GM18502 (cell line): ENCODE data around the gene OR10H4.
"Not testable (repeated sequence)": the region's sequence is repeated elsewhere in the genome, so short reads cannot be mapped to it uniquely, and the experiment has no call there.

Experiments
- ATAC-seq: cut with Tn5 transposase; IDR thresholded peaks from one replicate; pipeline ENCODE4 v1.9.1; 2021; ENCODE audit warnings: mild to moderate bottlenecking; ENCODE audit not compliant: unreplicated experiment, poor library complexity

Gene OR10H4

DNA sequence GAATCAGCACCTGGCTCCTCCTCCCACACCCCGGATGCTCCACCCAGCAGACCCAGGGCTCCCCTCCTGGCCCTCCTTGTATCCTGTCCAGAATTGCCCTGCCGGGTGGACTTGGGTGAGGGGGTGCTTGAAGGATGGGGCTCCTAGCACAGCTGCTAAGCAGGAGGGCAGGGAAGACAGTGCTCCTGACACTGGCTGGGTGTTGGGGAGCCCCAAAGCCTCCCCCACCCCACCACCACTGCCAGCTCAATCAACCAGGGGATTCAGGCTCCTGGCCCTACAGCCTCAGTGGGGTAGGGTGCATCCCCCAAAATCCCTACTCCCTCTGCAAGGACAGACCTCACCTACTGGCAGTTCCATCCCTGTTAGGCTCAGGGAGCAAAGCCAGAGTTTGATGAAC, 11.9 kb upstream of the OR10H4 start:
- no peak for ATAC-seq

DNA sequence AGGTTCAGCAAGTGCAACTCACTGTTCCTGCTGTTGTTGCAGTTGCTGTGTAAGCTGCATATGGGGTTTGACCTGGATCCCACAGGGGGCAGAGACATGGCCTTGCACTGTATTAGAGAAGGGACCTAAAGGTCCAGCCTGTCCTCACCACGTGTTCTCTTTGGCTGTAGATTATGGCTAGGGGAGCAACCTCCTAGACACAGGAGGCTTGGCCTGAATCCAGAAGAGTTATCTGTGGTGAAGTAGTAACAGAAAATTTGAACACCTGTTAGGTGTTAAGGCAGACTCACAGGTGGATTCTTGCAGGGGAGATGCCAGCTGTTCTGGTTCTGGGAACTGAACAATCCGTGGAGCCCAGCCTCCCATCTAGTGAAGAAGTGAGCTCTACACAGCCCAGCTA, 11.0 kb upstream of the OR10H4 start:
- ATAC-seq: no peak

DNA sequence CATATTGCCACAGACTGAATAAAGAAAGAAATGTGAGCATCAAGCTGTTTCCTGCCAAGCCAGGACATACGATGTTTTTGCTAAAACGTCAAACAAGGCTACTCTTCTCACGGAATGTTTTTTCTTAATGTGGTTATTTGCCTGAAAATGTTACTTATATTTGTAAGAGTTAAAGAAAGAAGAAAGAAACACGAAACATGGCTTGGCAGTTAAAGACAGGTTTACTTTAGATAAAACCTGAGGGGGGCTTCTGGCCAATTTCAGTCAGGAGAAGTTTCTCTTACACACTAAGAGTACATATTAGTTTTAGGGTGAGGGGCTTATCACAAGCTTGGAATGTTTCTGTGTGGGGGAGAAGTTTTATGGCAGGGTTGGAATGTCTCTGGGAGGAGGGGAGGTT, 4.4 kb upstream of the OR10H4 start:
- no peak for ATAC-seq

DNA sequence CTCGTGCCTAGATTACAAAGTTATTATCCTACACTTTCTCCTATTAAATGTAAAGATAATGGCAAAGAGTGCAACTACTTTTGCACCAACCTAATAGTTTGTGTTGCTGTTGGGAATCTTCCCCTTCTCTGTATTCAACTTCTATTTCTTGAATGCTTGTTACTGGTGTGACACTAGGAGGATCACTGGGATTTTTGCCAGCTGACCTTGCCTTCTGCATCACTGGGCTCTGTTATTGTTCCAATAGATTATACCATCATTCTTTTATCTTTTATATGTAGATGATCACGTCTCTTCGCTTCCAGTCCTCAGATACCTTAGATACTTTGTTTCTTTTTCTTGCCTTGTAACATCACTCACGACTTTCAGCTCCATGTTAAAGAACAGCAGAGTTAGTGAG, 3.5 kb upstream of the OR10H4 start:
- ATAC-seq: no peak

DNA sequence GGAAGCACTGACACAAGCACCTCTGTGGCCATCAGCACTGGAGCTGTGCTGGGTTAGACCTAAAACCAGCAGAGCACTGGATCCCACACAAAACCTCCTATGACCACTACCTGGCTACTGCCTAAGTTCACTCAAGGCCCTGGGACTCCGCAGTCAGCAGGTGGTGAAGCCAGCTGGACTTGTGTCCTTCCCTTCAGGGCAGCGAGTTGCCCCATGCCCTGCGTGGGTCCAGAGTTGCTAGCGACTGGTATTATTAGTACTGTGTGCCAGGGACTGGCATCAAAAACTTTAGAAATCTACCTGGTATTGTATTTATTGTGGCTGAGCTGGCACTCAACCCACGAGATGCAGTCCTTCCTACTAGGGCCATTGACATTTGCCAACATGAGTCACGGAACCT, 6.0 kb downstream of the OR10H4 start:
- no peak for ATAC-seq

DNA sequence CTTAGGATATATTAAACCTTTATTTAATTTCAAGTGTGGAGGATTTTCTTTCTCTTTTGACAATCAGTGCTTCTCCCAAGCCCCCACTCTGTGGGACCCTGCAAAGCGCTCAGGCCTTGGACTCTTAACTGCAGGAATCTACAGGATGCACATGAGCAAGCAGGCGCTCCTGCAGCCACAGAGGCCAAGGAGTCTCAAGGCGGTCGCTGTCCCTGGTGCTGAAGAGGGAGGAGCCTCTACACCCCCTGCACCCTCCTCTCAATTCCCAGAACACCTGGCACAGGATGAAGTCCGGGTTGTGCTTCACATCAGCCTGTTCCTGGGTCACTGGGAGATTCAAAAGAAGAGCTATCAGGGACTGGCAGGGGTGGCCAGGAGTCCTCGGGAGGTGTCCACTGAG, 13.5 kb downstream of the OR10H4 start:
- ATAC-seq: no peak

DNA sequence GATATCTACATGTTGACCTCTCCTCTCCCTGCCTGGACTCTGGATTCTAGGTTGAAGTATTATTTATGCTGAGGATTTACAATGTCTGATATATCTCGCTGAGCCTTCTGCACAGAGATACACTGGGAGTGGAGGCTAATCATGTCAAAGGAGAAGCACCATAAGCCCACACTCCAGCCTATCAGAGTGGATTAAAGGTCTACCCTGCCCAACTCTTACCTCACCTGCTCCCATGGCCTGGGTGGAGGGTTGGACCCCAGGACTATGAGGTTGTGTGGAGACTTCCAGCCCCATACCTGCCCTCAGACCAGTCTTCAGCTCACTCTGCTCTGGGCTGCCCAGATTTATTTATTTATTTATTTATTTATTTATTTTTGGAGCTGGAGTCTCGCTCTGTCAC, 15.4 kb downstream of the OR10H4 start:
- no peak for ATAC-seq

DNA sequence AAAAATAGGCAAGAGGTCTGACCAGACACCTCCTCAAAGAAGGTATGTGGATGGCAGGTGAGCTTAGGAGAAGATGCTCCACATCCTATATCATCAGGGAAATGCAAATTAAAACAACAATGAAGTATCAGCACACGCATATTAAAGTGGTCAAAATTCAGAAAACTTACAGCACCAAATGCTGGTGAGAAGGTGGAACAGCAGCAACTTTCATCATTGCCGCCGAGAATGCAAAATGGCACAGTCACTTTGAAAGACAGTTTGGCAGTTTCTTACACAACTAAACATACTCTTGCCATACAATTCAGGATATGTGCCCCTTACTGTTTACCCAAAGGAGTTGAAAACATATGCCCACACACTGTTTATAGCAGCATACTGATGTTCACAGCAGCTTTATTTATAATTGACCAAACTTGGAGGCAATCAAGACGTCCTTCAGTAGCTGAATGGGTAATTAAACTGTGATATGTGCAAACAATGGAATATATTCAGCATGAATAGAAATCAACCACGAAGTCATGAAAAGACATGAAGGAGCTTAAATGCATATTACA, 22.5 kb downstream of the OR10H4 start:
- ATAC-seq: no peak

DNA sequence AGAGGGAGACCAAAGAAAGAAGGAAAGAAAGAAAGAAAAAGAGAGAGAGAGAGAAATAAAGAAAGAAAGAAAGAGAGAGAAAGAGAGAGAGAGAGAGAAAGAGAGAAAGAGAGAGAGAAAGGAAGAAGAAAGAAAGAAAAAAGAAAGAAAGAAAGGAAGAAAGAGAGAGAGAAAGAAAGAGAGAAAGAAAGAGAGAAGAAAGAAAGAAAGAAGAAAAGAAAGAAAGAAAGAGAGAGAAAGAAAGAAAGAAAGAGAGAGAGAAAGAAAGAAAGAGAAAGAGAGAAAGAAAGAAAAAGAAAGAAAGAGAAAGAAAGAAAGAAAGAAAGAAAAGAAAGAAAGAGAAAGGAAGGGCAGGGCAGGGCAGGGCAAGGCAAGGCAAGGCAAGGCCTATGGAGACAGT, 23.2 kb downstream of the OR10H4 start:
- not testable (repeated sequence) for ATAC-seq

DNA sequence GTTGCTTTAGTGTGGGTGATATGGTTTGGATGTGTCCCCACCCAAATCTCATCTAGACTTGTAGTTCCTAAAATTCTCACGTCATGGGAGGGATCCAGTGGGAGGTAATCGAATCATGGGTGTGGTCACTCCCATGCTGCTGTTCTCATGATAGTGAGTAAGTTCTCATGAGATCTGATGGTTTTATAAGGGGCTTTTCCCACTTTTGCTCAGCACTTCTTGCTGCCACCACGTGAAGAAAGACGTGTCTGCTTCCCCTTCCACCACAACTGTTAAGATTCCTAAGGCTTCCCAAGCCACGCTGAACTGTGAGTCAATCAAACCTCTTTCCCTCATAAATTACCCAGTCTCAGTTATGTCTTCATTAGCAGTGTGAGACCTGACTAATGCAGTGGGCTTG, 26.0 kb downstream of the OR10H4 start:
- no peak for ATAC-seq

DNA sequence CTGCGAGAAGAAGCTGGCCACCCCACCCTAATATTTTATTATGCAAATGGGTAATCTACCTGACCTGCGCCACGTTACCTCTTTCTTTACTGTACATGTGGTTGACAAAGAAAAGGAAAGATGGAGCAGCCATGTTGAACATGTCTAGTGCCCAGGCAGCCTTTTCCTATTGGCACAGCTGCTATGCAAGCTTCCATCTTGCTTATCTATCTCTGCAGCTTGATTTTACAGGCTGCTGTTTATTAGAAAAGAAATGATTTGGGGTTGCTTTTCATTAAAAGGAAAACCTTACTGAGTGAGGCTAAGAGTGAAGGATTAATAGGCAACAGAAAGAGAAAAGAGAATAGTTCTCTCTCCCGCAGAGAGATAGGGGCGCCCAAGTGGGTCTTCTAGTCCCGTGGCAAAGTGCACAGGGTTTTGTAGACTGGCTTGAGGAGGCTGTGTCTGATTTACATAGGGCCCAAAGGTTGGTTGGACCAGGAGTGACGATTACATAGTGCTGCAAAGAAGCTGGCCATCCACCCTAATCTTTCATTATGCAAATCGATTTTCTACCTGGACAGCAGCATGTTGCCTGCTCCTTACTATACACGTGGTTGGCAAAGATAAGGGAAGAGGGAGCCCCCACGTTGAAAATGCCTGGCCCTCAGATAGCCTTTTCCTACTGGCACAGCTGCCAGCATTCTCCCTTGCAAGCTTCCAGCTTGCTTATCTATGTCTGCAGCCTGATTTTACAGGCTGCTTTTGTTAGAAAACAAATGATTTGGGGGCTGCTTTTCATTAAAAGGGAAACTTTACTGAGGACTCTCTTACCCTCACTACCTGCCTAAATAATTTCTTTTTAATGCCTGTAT, 28.3 kb downstream of the OR10H4 start:
- no peak for ATAC-seq

DNA sequence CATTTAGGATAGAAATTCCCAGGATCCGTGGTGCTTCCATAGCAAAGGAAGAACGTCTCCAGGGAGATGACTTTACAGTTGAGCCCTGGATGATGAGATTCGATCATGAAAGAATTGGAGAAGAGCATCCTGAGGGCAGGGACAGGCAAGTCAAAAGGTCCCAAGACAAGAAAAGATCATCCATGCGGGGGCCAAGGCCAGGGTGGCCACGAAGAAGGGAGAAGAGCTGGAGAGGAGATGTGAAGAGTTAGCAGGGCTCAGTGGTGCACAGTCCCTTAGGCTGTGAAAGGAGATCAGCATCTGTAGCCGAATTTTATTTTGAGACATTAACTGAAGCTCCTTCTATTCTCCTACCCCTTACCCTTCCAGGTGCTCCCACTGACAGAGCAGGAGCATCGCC, 28.9 kb downstream of the OR10H4 start:
- no peak for ATAC-seq

DNA sequence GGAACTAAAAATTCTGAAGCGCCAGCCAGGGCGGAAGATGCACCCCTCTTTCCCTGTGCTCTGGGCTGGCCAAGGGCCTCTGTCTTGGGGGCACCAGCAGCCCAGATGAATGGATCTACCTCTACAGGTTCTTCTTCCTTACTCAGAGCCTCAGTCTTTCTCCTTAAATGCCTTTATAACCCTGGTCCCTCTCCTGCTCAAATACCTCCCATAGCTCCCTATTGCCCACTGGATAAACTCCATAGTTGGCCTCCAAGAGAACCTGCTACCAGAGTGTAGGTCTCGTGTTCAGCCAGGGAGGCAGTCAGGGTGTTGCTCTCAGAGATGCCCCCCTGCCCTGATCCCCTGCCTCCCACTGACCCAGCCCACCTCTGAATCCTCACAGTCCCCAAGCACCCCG, 30.5 kb downstream of the OR10H4 start:
- no peak for ATAC-seq

DNA sequence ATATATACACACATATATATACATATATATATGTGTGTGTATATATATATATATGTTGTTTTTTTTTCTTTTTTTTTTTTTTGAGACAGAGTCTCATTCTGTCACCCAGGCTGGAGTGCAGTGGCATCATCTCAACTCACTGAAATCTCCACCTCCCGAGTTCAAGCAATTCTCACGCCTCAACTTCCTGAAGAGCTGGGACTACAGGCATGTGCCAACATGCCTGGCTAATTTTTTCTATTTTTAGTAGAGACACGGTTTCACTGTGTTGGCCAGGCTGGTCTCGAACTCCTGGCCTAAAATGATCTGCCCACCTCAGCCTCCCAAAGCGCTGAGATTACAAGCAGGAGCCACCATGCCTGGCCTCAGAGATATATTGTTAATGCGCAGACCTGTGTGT, 37.0 kb downstream of the OR10H4 start:
- ATAC-seq: not testable (repeated sequence)

DNA sequence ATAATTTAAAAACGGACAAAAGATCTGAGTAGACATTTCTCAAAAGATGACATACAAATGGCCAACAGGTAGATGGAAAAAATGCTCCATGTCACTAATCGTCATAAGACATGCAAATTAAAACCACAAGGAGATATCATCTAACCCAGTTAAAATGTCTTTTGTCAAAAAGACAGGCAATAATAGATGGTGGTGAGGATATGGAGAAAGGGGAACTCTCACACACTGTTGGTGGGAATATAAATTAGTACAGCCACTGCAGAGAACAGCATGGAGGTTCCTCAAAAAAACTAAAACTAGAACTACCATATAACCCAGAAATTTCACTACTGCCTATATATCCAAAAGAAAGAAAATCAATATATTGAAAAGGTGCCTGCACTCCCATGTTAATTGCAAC, 37.9 kb downstream of the OR10H4 start:
- no peak for ATAC-seq

DNA sequence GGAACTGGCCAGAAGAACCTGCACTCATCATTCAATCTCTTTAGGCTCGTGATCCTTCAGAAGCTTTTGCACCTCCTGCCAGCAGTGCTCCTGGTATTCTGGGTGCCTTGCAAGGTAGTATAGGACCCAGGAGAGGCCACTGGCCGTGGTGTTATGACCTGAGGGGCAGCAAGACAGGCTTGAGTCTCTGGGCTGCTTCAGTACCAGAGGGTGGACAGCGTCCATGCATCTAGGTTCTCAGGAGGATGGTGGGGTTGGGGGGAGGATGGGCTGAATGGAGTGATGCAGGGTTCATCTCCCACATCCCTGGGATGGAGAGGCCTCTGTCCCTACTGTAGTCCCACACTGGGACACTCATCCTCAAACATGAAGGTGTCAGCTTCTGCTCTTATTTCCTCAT, 41.1 kb downstream of the OR10H4 start:
- ATAC-seq: no peak

DNA sequence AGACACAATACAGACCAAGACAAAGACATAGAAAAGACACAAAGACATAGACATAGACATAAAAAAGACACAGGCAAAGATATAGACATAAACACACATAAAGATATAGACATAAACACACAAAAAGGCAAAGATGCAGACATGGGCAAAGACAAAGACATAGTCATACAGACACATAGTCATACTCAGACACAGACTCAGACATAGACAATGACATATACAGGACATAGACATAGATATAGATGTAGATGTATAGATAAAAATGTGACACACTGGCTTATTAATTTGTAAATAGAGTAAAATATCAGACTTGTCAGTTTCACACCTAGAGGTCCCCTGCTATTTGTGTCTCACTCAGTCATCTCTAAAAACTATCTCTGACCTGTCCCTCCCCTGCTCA, 42.8 kb downstream of the OR10H4 start:
- no peak for ATAC-seq

DNA sequence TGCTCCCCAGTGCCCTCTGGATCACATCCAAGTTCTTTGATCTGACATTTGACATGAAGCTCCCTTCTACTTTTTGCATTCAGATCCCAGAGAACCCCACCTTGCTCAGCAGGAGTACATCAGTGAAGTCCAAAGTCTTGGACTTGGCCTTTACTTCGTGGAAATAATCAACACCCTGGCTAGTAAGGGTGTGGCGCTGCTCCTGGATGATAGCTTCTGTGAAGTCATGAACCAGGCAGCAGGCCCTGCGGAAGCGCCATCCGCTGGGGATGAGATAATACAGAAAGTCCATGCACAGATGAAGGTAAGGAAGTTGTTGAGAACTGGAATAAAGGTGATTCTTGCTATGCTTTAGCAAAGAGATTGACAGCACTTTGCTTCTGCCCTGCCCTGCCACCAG, 43.2 kb downstream of the OR10H4 start:
- no peak for ATAC-seq

DNA sequence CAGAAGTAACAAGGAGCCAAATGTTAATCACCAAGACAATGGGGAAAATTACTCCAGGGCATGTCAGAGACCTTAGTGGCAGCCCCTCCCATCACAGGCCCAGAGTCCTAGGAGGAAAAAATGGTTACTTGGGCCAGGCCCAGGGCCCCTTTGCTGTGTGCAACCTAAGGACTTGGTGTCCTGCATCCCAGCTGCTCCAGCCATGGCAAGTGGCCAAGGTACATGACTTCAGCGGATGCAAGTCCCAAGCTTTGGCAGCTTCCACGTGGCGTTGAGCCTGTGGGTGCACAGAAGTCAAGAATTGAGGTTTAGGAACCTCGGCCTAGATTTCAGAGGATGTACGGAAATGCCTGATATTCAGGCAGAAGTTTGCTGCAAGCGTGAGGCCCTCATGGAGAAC, 46.7 kb downstream of the OR10H4 start:
- ATAC-seq: no peak

DNA sequence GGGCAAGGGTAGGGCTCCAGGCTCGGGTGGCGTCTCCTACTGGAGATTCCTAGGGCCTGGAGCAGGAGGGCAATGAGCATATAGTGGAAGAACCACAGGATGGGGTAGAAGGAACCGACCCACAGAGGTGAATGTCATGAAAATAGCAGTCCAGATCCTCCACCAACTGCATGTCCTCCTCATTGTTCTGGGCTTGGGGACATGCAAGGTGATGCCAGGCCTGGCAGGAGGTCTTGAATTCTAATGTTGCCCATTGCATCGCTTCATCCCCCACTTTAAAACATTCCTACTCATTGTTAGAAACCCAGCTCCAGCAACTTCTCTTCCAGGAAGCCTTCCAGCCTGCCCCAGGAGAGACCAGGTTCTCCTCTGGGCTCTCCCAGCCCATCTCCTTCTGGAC, 49.4 kb downstream of the OR10H4 start:
- ATAC-seq: no peak
